Astrocyte of the spinal cord (primary cell): Measurements from ENCODE around the gene NDFIP2.

Experiments used
- DNase-seq: peaks from one replicate; pipeline ENCODE4 v3.0.0; 2011; ENCODE audit warnings: low read depth, low spot score
- H3K4me3 ChIP-seq: 2 replicates; pipeline ENCODE4 v1.5.1; 2011; ENCODE audit warnings: low read depth, mild to moderate bottlenecking, low read length, moderate library complexity
- CTCF ChIP-seq: IDR thresholded peaks from 2 replicates; pipeline ENCODE4 v1.5.1; 2012; ENCODE audit warnings: low read depth, mild to moderate bottlenecking, low read length, inconsistent platforms
- in situ Hi-C: cut with HindIII; loops from 2 replicates; pipeline ENCODE4 v1.10.0; 2017; ENCODE audit warnings: low sequenced_read_pairs

Gene NDFIP2

DNA sequence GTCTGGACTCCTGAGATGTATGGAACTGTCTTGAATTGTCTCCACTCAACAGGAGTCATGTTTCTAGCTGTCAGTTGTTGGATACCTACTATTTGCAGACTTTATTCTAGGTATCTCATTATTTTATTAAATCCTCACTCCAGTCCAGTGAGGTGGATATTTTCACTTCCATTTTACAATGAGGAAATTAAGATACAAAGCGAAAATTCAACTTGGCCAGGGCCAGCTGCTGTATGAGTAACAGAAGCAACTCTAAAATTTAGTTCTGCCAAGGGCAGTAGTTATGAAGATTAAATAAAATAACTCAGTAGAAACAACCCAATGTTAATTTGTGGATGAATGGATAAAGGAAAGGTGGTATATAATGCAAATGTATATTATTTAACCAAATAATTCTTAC lies 12.6 kb upstream of the NDFIP2 start:
- no peak for TF ChIP-seq CTCF
- in situ Hi-C loops, result no loop called here
- H3K4me3 ChIP-seq, result no peak overlapping the region
- DNase-seq, result no peak

DNA sequence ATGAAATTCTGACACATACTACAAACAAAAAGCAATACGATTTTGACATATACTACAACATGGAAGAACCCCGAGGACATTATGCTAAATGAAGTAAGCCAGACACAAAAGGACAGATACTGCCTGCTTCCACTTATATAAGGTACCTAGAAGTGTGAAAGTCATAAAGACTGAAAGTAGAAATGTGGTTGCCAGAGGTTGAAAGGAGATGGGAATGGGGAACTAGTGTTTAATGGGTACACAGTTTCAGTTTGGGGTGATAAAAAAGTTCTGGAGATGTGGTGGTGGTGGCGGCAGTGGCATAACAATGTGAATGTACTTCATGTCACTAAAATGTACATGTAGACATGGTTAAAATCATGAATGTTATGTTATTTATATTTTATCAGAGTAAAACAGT lies 12.1 kb upstream of the NDFIP2 start:
- in situ Hi-C loops, result no loop called here
- TF ChIP-seq CTCF, result no peak
- no peak for DNase-seq
- H3K4me3 ChIP-seq, result no peak overlapping the region

- DNase-seq, result no peak
- in situ Hi-C loops, result no loop called here
- no peak overlapping the region for H3K4me3 ChIP-seq
- TF ChIP-seq CTCF, result no peak
These were observed 11.3 kb upstream of the NDFIP2 start for GRCh38 chr13:79469608-79470007.

DNA sequence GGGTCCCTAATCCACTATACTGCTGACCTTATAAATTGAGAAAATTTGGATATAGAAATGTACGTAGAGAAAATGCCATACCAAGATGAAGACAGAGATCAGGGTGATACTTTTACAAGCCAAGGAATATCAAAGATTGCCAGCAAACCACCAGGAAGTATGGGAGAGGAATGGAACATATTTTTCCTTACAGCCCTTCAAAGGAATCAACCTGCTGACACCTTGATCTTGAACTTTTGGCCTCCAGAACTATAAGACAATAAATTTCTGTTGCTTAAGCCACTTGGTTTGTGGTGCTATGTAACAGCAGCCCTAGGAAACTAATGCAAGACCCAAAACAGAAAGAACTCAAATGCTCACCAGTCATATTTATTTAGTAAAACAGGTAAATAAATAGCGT lies 10.3 kb upstream of the NDFIP2 start:
- no peak for DNase-seq
- H3K4me3 ChIP-seq, result no peak overlapping the region
- in situ Hi-C loops, result no loop called here
- no peak for TF ChIP-seq CTCF

- no peak overlapping the region for H3K4me3 ChIP-seq
- no peak for TF ChIP-seq CTCF
- in situ Hi-C loops, result no loop called here
- no peak for DNase-seq
These were observed 5.4 kb upstream of the NDFIP2 start for GRCh38 chr13:79475569-79475968.

DNA sequence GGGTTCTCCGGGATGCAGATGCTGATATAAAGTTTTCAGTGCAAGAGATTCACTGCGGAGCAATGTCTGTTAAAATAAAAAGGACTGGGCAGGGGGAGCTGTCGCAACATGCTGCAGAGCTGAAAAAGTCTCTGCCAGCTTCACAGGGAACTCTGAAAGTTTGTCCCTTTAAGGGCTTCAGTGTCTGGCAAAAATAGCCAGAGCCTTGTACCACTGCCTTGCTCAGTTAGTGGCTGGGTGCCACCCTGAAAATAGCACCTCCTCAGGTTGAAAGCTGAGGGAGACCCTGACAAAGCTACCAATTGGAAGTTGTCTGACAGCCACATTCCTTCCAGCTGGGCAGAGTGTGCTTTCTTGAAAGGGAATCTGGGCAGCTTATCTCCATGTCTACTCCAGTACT lies 3.0 kb upstream of the NDFIP2 start:
- DNase-seq, result no peak
- in situ Hi-C loops, result no loop called here

More for the DNA sequence above, 3.0 kb upstream of the NDFIP2 start:
- TF ChIP-seq CTCF, result no peak
- no peak overlapping the region for H3K4me3 ChIP-seq
